ENCODE data around the gene VWA8.
"Not testable (repeated sequence)": the region's sequence is repeated elsewhere in the genome, so short reads cannot be mapped to it uniquely, and the experiment has no call there.

VWA8 gene

GRCh38 chr13:41648314-41648935 lies 312.5 kb downstream of the VWA8 start:
- ChIA-PET POLR2A (no interaction called here), CTCF (interaction anchor here (0.7 to 4.5 kb wide), 2 partner anchors 20 to 310 kb away, joined by 3 to 21 read pairs; no protein-coding TSS in a partner anchor)
- no peak for TF ChIP-seq CTCF (IDR thresholded peaks at IDR 0.05; ENCODE audit: control extremely low read depth, extremely low read depth, low read depth, missing control alignments)
- no peak for DNase-seq (ENCODE audit: extremely low spot score)

- CTCF ChIA-PET, result interaction anchor here (0.7 to 4.5 kb wide), 4 partner anchors 9 to 309 kb away, joined by 3 to 21 read pairs (median 3); no protein-coding TSS in a partner anchor
- POLR2A ChIA-PET, result interaction anchor here (0.6 kb wide), 1 partner anchor 309 kb away, joined by 3 read pairs; no protein-coding TSS in a partner anchor
- not testable (repeated sequence) for DNase-seq (ENCODE audit: extremely low spot score)
These were observed 313.1 kb downstream of the VWA8 start for GRCh38 chr13:41647699-41648313.

GRCh38 chr13:41645331-41645730 lies 315.6 kb downstream of the VWA8 start:
- CTCF ChIA-PET, result no interaction called here
- no peak for TF ChIP-seq CTCF (IDR thresholded peaks at IDR 0.05; ENCODE audit: control extremely low read depth, extremely low read depth, low read depth, missing control alignments)
- POLR2A ChIA-PET, result no interaction called here
- DNase-seq (ENCODE audit: extremely low spot score), result no peak

- TF ChIP-seq CTCF (IDR thresholded peaks at IDR 0.05; ENCODE audit: control extremely low read depth, extremely low read depth, low read depth, missing control alignments), result no peak
- DNase-seq (ENCODE audit: extremely low spot score), result no peak
- ChIA-PET POLR2A (no interaction called here), CTCF (interaction anchor here (1.7 to 2.6 kb wide), 3 partner anchors 8 to 14 kb away, joined by 4 to 21 read pairs (median 10); no protein-coding TSS in a partner anchor)
These were observed 316.2 kb downstream of the VWA8 start for GRCh38 chr13:41644742-41645141.

GRCh38 chr13:41643507-41643906 lies 317.4 kb downstream of the VWA8 start:
- no peak for TF ChIP-seq CTCF (IDR thresholded peaks at IDR 0.05; ENCODE audit: control extremely low read depth, extremely low read depth, low read depth, missing control alignments)
- DNase-seq (ENCODE audit: extremely low spot score), result no peak
- ChIA-PET POLR2A (interaction anchor here (0.5 kb wide), 1 partner anchor 583 kb away, joined by 3 read pairs; no protein-coding TSS in a partner anchor), CTCF (interaction anchor here (1.3 to 2.6 kb wide), 7 partner anchors 9 to 588 kb away, joined by 3 to 21 read pairs (median 4); no protein-coding TSS in a partner anchor)

GRCh38 chr13:41641961-41642360 lies 318.9 kb downstream of the VWA8 start:
- no peak for TF ChIP-seq CTCF (IDR thresholded peaks at IDR 0.05; ENCODE audit: control extremely low read depth, extremely low read depth, low read depth, missing control alignments)
- ChIA-PET POLR2A (no interaction called here), CTCF (interaction anchor here (0.9 kb wide), 1 partner anchor 10 kb away, joined by 4 read pairs; no protein-coding TSS in a partner anchor)
- DNase-seq (ENCODE audit: extremely low spot score), result no peak

GRCh38 chr13:41641429-41641828 lies 319.5 kb downstream of the VWA8 start:
- CTCF ChIA-PET, result interaction anchor here (0.9 kb wide), 1 partner anchor 11 kb away, joined by 4 read pairs; no protein-coding TSS in a partner anchor
- POLR2A ChIA-PET, result no interaction called here
- DNase-seq (ENCODE audit: extremely low spot score), result no peak
- TF ChIP-seq CTCF (IDR thresholded peaks at IDR 0.05; ENCODE audit: control extremely low read depth, extremely low read depth, low read depth, missing control alignments), result no peak
